HEK293T (cell line): ENCODE results near the gene CYREN.

Experiments
- CTCF ChIA-PET: fragments of 350-600 bp; formaldehyde crosslinking; extraction: SDS; loops from one replicate; lab custom pipeline; 2021; ENCODE audit warnings: antibody characterized with exemption, inconsistent platforms; lab: Yijun Ruan, JAX
- POLR2A ChIA-PET: fragments of 350-600 bp; formaldehyde crosslinking; extraction: SDS; loops from one replicate; lab custom pipeline; 2020; ENCODE audit warnings: antibody characterized with exemption, inconsistent platforms; lab: Yijun Ruan, JAX
- DNase-seq: peaks from one replicate; pipeline ENCODE4 v3.0.0; 2012; ENCODE audit warnings: mixed read lengths; ENCODE audit errors: extremely low spot score
- ARNT ChIP-seq: fragments of 450-650 bp; IDR thresholded peaks from 2 replicates; pipeline ENCODE4 v1.6.1; 2017; ENCODE audit warnings: mild to moderate bottlenecking
- BHLHE40 ChIP-seq: fragments of 450-650 bp; IDR thresholded peaks from 2 replicates; pipeline ENCODE4 v1.6.1; 2016; ENCODE audit warnings: mild to moderate bottlenecking, moderate library complexity, borderline replicate concordance
- CTBP1 ChIP-seq: fragments of 450-650 bp; IDR thresholded peaks from 2 replicates; pipeline ENCODE4 v1.6.1; 2016; ENCODE audit warnings: borderline replicate concordance
- ELF4 ChIP-seq: fragments of 450-650 bp; IDR thresholded peaks from 2 replicates; pipeline ENCODE4 v1.6.1; 2017; ENCODE audit warnings: antibody characterized with exemption
- FOXA1 ChIP-seq: fragments of 450-650 bp; IDR thresholded peaks from 2 replicates; pipeline ENCODE4 v1.6.1; 2016; ENCODE audit warnings: mild to moderate bottlenecking
- FOXK2 ChIP-seq: fragments of 450-650 bp; IDR thresholded peaks from 2 replicates; pipeline ENCODE4 v1.6.1; 2016; ENCODE audit warnings: mild to moderate bottlenecking
- FOXM1 ChIP-seq: fragments of 450-650 bp; IDR thresholded peaks from 2 replicates; pipeline ENCODE4 v1.6.1; 2017; ENCODE audit warnings: mild to moderate bottlenecking, borderline replicate concordance
- HDGF ChIP-seq: fragments of 450-650 bp; IDR thresholded peaks from 2 replicates; pipeline ENCODE4 v1.6.1; 2017; ENCODE audit warnings: antibody characterized with exemption, borderline replicate concordance
- L3MBTL2 ChIP-seq: fragments of 450-650 bp; conservative IDR thresholded peaks from 2 replicates; pipeline ENCODE4 v1.6.1; 2016; ENCODE audit warnings: mild to moderate bottlenecking
- LEF1 ChIP-seq: fragments of 450-650 bp; IDR thresholded peaks from 2 replicates; pipeline ENCODE4 v1.6.1; 2017; ENCODE audit warnings: mild to moderate bottlenecking, borderline replicate concordance
- NFRKB ChIP-seq: fragments of 450-650 bp; IDR thresholded peaks from 2 replicates; pipeline ENCODE4 v1.6.1; 2016; ENCODE audit warnings: mild to moderate bottlenecking, moderate library complexity
- PKNOX1 ChIP-seq: fragments of 450-650 bp; IDR thresholded peaks from 2 replicates; pipeline ENCODE4 v1.6.1; 2016
- SP1 ChIP-seq: fragments of 450-650 bp; IDR thresholded peaks from 2 replicates; pipeline ENCODE4 v1.6.1; 2017
- SUZ12 ChIP-seq: fragments of 450-650 bp; IDR thresholded peaks from 2 replicates; pipeline ENCODE4 v1.6.1; 2016; ENCODE audit warnings: mild to moderate bottlenecking
- TARDBP ChIP-seq: fragments of 450-650 bp; IDR thresholded peaks from 2 replicates; pipeline ENCODE4 v1.6.1; 2016
- ZNF384 ChIP-seq: fragments of 450-650 bp; IDR thresholded peaks from 2 replicates; pipeline ENCODE4 v1.6.1; 2016

Gene CYREN

DNA sequence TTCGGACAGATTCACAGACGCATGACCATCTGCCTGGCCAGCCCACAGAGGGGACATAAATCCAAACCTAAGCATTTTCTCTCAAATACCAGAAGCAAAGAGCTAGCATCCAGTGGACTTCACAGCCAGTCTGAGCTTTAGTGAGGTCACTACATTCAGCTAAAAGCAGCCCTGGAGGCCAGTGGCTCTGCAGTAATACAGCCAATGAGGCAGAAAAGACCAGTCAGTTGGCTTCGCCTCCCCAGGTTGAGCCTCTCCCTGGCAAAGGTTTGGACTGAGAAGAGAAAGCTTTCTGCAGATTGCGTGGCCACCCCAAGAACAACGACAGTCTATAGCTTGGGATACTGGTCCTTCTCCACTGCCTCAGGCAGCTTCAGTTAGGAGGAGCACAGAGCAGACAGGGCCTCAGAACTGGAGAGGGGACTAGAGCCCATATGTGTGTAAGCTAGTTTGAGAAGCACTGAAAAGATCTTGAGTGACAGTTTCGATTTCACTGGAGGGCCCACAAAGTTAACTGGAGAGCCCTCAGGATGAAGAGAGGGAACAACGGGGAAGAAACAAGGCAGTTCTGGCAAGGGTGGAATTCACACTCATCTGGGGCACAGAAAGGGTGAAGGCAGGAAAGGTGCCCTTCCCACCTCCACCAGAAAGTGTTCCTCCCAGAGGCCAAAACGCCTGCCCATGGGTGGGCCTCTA, 37.0 kb upstream of the CYREN start:
- CTCF ChIA-PET, result interaction anchor here (1.0 kb wide), 1 partner anchor 775 kb away, joined by 3 read pairs; no protein-coding TSS in a partner anchor
- TF ChIP-seq BHLHE40 (no peak), L3MBTL2 (no peak), PKNOX1 (no peak), TARDBP (no peak), SUZ12 (no peak), ARNT (no peak), ZNF384 (no peak)
- POLR2A ChIA-PET, result no interaction called here
- DNase-seq, result no peak

DNA sequence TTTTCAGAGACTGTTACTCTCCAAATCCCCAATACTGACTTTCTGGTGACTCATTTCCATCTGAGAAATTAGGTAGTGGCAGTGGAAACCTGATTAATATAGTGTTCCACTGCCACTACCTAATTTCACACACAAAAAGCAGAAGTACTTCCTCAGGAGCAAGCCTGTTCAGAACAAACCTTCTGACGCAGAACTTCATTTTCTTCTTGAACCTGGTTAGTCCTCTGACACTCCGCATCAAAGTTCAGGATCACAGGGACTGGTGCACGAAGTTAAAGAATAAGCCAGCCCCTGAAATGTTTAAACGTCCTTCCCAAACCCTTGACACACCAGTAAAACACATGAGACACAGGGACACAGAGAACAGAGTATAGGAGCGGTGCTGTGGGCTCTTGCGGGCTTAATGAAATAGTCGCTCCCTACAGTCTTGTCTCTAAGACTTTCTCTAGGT, 36.5 kb upstream of the CYREN start:
- TF ChIP-seq ARNT (no peak), L3MBTL2 (no peak), FOXK2 (no peak), FOXM1 (no peak), SP1 (no peak), HDGF (no peak), CTBP1 (no peak), LEF1 (no peak), TARDBP (no peak), PKNOX1 (no peak)
- DNase-seq, result no peak
- CTCF ChIA-PET, result no interaction called here
- POLR2A ChIA-PET, result no interaction called here

DNA sequence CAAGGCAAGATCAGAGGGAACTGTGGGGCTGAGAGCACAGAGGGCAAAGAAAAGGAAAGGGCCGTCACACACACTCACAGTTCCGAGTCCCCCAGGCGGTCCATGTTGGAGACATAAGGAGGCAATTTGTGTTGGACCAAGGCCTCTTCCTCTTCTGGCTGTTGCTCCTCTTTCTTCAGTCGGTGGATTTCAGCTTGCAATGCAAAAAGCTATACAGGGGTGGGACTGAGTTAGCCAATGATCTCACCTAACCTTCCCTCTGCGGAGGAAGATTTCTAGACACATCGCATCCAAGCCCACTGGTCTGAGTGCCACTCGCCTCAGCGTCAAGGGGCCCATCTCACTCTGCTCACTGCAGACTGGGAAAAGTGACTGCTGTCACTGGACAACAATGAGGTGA, 35.3 kb upstream of the CYREN start:
- ChIA-PET POLR2A (no interaction called here), CTCF (interaction anchor here (0.7 kb wide), 1 partner anchor 188 kb away, joined by 3 read pairs; no protein-coding TSS in a partner anchor)
- no peak for DNase-seq
- no peak for TF ChIP-seq SUZ12
- no peak for TF ChIP-seq HDGF
- TF ChIP-seq ARNT, result no peak
- TF ChIP-seq FOXK2, result no peak

GRCh38 chr7:135204876-135205275, 34.4 kb upstream of the CYREN start:
- no peak for DNase-seq
- TF ChIP-seq SP1 (no peak), ELF4 (no peak), TARDBP (no peak), NFRKB (no peak), SUZ12 (no peak), HDGF (no peak)
- ChIA-PET CTCF (no interaction called here), POLR2A (interaction anchor here (0.9 kb wide), 1 partner anchor 69 kb away, joined by 3 read pairs; no protein-coding TSS in a partner anchor)

GRCh38 chr7:135204341-135204749, 33.8 kb upstream of the CYREN start:
- TF ChIP-seq BHLHE40 (no peak), FOXK2 (no peak)
- ChIA-PET POLR2A (interaction anchor here (0.9 kb wide), 1 partner anchor 70 kb away, joined by 3 read pairs; no protein-coding TSS in a partner anchor), CTCF (no interaction called here)
- no peak for DNase-seq

GRCh38 chr7:135201350-135201749, 30.8 kb upstream of the CYREN start:
- no peak for DNase-seq
- TF ChIP-seq FOXK2 (no peak), BHLHE40 (no peak), CTBP1 (no peak), HDGF (no peak), FOXM1 (no peak), ARNT (no peak), PKNOX1 (no peak), SP1 (no peak), ELF4 (no peak), LEF1 (no peak), L3MBTL2 (no peak)
- CTCF ChIA-PET, result no interaction called here
- POLR2A ChIA-PET, result no interaction called here

DNA sequence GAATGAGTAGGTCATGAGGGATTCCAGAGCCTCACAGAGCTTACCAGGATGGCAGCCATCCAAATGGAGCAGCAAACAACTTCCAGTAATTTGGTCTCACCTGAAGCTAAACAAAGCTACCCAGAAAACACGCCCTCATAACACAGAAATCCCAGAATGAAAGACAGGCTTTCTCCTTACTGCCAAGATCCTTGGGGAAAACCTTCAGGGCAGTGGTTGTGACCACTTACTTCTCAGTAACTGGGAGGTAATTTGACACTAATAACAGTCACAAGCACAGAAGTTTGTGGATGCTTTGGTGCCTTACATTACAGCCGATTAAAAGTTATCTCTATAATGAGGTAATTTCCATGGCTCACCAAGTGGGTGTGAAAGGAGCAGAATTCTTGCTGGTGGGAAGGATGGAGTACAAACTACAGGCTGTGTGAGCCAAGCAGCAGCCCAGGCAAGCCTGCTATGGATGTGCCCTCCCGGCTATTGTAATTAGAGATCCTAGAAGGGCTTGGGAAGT, 30.4 kb upstream of the CYREN start:
- TF ChIP-seq FOXK2 (no peak), HDGF (no peak), CTBP1 (no peak), ELF4 (no peak), LEF1 (no peak), ARNT (no peak), SUZ12 (no peak), BHLHE40 (no peak), ZNF384 (no peak), FOXA1 (no peak), TARDBP (no peak)
- no peak for DNase-seq
- CTCF ChIA-PET, result no interaction called here
- POLR2A ChIA-PET, result no interaction called here
